Endothelial cell (in vitro differentiated cells): ENCODE results near the gene SEMA3G. TPM values are rescaled to one million over a fixed set of nuclear protein-coding genes. Genes with fewer than 3 reads are reported as not detected.

Experiments used
- DNase-seq: peaks from one replicate; pipeline ENCODE4 v3.0.0; 2021; ENCODE audit warnings: low spot score
- H3K27ac Mint-ChIP-seq: one replicate; pipeline ENCODE4 v1.8.0; 2021; ENCODE audit warnings: mixed read lengths, inconsistent platforms; ENCODE audit not compliant: unreplicated experiment
- H3K27me3 Mint-ChIP-seq: one replicate; pipeline ENCODE4 v1.8.0; 2021; ENCODE audit warnings: mild to moderate bottlenecking, moderate library complexity, mixed read lengths, inconsistent platforms; ENCODE audit not compliant: unreplicated experiment
- H3K36me3 Mint-ChIP-seq: one replicate; pipeline ENCODE4 v1.8.0; 2021; ENCODE audit warnings: mild to moderate bottlenecking, low read depth, mixed read lengths, inconsistent platforms; ENCODE audit not compliant: unreplicated experiment
- H3K4me1 Mint-ChIP-seq: one replicate; pipeline ENCODE4 v1.8.0; 2021; ENCODE audit warnings: mild to moderate bottlenecking, mixed read lengths, inconsistent platforms; ENCODE audit not compliant: unreplicated experiment
- H3K4me3 Mint-ChIP-seq: one replicate; pipeline ENCODE4 v1.8.0; 2021; ENCODE audit warnings: mild to moderate bottlenecking, mixed read lengths, inconsistent platforms; ENCODE audit not compliant: unreplicated experiment
- H3K9me3 Mint-ChIP-seq: one replicate; pipeline ENCODE4 v1.8.0; 2021; ENCODE audit warnings: mixed read lengths, inconsistent platforms; ENCODE audit not compliant: unreplicated experiment
- total RNA-seq: library from RNA; stranded (reverse); fragmentation: NEBNext Ultra II Directional; extraction: Animal tissue kit (Norgen Biotek cat#: 25700); gene quantifications from one replicate; pipeline ENCODE4 v1.2.1, GENCODE V29; 2021; ENCODE audit not compliant: unreplicated experiment
- TF ChIP-seq, protein P1 (sequence below): fragments of 200-600 bp; sonication (generic); IDR thresholded peaks from one replicate; pipeline ENCODE4 v1.5.0; 2021; ENCODE audit warnings: antibody characterized with exemption; ENCODE audit not compliant: unreplicated experiment

Gene SEMA3G
- total RNA-seq, 1 donor from 2014 or later = 175 TPM

DNA sequence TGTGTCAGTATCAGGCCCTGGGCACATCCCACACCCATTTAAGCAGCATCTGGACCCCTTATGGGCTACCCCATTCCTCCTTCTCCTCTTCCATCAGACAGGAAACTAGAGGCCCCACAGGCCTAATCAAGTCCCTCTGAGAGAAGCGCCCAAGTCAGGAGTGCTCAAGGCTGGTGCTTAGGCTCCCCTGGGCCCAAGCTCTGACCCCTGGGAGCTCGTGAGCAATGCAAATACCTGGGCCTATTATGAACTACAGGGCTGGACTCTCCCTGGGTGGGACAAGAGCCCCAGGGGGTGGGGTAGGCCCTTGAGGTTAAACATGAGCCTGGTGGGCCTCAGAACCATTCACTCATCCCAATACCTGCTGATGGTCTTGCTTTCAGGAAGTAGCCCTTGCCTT is 57.4 kb downstream of the SEMA3G start:
- H3K4me3 Mint-ChIP-seq = no peak overlapping the region
- H3K27me3 Mint-ChIP-seq = peaks cover 10% of the 10 kb centered on the region
- no peaks in the 10 kb centered on the region for H3K9me3 Mint-ChIP-seq
- TF ChIP-seq, protein P1, sequence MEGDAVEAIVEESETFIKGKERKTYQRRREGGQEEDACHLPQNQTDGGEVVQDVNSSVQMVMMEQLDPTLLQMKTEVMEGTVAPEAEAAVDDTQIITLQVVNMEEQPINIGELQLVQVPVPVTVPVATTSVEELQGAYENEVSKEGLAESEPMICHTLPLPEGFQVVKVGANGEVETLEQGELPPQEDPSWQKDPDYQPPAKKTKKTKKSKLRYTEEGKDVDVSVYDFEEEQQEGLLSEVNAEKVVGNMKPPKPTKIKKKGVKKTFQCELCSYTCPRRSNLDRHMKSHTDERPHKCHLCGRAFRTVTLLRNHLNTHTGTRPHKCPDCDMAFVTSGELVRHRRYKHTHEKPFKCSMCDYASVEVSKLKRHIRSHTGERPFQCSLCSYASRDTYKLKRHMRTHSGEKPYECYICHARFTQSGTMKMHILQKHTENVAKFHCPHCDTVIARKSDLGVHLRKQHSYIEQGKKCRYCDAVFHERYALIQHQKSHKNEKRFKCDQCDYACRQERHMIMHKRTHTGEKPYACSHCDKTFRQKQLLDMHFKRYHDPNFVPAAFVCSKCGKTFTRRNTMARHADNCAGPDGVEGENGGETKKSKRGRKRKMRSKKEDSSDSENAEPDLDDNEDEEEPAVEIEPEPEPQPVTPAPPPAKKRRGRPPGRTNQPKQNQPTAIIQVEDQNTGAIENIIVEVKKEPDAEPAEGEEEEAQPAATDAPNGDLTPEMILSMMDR = no peak
- H3K36me3 Mint-ChIP-seq = no peaks in the 10 kb centered on the region
- DNase-seq = no peak
- H3K4me1 Mint-ChIP-seq = no peaks in the 10 kb centered on the region
- no peak overlapping the region for H3K27ac Mint-ChIP-seq

DNA sequence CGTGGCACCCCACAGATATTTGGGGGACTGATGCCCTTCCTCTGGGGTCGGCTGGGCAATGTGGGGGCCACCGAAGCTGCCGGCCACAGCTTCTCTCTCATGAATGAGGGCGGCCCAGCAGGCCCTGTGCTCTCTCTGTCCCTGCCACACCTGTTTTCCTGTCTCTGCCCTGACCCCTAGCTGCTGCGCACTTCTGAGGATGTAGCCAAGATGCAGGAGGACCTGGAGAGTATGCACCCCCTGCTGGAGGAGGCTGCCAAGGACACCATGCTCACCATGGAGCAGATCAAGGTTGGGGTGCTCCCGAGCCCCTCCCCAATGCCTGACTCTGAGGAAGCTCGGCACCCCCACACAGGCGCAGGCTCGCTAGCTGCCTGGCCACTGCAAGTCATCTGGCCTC is 59.7 kb downstream of the SEMA3G start:
- TF ChIP-seq, protein P1 = peak; percentile 60
- no peak overlapping the region for H3K27ac Mint-ChIP-seq
- peaks cover 4% of the 10 kb centered on the region for H3K36me3 Mint-ChIP-seq
- H3K27me3 Mint-ChIP-seq = peaks cover 6% of the 10 kb centered on the region
- H3K9me3 Mint-ChIP-seq = no peaks in the 10 kb centered on the region
- H3K4me1 Mint-ChIP-seq = no peaks in the 10 kb centered on the region
- DNase-seq = peak; percentile 74
- no peak overlapping the region for H3K4me3 Mint-ChIP-seq

DNA sequence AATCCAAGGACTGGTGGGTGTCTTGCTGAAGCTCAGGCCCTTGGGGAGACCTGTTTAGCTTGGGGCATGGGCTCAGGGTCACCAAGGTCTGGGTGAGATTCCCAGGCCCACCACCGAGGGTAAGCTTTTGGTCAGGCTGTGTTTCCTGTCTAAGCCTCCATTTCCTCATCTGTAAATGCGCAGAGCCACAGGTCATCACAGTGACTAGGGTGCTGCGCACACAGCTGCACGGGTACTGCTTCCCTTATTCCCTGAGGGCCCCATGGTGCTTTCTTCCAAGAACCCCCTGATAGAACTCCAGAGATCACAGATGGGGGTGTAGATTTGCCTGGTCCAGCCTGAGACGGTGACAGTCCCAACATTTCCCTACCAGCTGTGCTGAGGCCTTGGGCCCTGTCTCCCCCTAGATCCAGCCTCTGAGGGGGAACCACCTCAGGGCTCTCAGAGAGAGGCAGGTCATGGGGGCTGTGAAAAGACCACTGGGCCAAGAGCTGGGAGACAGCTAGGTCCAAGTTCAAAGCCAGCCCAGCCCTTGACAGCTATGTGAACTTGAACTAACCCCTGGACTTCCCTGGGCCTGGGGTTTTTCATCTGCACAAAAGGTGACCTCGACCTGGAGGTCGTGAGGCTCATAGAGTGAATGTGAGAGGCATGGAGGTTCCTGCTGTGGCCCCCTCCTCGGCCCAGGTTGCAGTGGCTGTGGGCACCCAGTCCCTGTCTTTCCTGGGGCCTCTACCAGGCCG is 60.7 kb downstream of the SEMA3G start:
- TF ChIP-seq, protein P1 = no peak
- DNase-seq = no peak
- peaks cover 4% of the 10 kb centered on the region for H3K36me3 Mint-ChIP-seq

DNA sequence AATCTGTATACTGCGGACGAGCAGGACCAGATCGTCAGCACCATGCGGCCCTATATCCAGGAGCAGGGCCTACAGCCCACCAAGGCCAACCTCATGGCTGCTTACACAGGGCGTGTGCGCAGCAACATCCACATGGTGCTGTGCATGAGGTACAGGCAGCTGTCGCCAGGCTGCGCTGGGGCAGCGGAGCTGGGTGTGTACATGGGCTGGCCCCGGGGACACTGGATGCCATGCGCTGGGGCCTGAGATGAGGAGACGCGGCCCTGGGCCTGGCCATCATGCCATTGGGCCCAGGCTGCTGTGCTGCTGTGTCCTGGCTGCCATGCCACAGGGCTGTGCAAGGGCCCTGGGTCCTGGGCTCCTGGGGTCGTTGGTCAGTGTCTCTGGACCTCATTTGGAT is 61.5 kb downstream of the SEMA3G start:
- peaks cover 4% of the 10 kb centered on the region for H3K36me3 Mint-ChIP-seq
- TF ChIP-seq, protein P1 = no peak
- H3K27ac Mint-ChIP-seq = peak overlapping the region; percentile 30
- DNase-seq = no peak
- H3K9me3 Mint-ChIP-seq = no peaks in the 10 kb centered on the region
- peaks cover 6% of the 10 kb centered on the region for H3K27me3 Mint-ChIP-seq
- no peak overlapping the region for H3K4me3 Mint-ChIP-seq
- no peaks in the 10 kb centered on the region for H3K4me1 Mint-ChIP-seq

More for the DNA sequence above, 60.7 kb downstream of the SEMA3G start:
- H3K9me3 Mint-ChIP-seq = no peaks in the 10 kb centered on the region
- no peak overlapping the region for H3K4me3 Mint-ChIP-seq
- H3K27me3 Mint-ChIP-seq = peaks cover 4% of the 10 kb centered on the region
- no peaks in the 10 kb centered on the region for H3K4me1 Mint-ChIP-seq
- no peak overlapping the region for H3K27ac Mint-ChIP-seq

Other genes with a start within 250 kb of the SEMA3G start
- 59.1 TPM for gene ALAS1, start 246.9 kb downstream of the SEMA3G start, total RNA-seq
- gene TLR9, start 219.5 kb downstream of the SEMA3G start, total RNA-seq = not detected
- gene TWF2, start 205.9 kb downstream of the SEMA3G start, total RNA-seq = 85.3 TPM
- 15.0 TPM for gene PPM1M, start 199.3 kb downstream of the SEMA3G start, total RNA-seq
- gene WDR82, start 166.5 kb downstream of the SEMA3G start, total RNA-seq = 72.3 TPM
- gene GLYCTK, start 157.3 kb downstream of the SEMA3G start, total RNA-seq = 22.4 TPM
- gene DNAH1, start 128.8 kb downstream of the SEMA3G start, total RNA-seq = 3.3 TPM
- gene BAP1, start 35.1 kb downstream of the SEMA3G start, total RNA-seq = 118 TPM
- gene PHF7, start 34.4 kb downstream of the SEMA3G start, total RNA-seq = 15.9 TPM
- 0.67 TPM for gene TNNC1, start 8.9 kb upstream of the SEMA3G start, total RNA-seq
- gene NISCH, start 10.5 kb upstream of the SEMA3G start, total RNA-seq = 261 TPM
- gene STAB1, start 50.2 kb upstream of the SEMA3G start, total RNA-seq = 866 TPM
- 252 TPM for gene NT5DC2, start 88.8 kb upstream of the SEMA3G start, total RNA-seq
- 13.3 TPM for gene UQCC5, start 91.5 kb upstream of the SEMA3G start, total RNA-seq
- 68.7 TPM for gene PBRM1, start 240.8 kb upstream of the SEMA3G start, total RNA-seq
- gene GNL3, start 240.9 kb upstream of the SEMA3G start, total RNA-seq = 50.0 TPM